HK-2 (cell line): Measurements from ENCODE around the gene CNPY2.
"Not testable (repeated sequence)": the region's sequence is repeated elsewhere in the genome, so short reads cannot be mapped to it uniquely, and the experiment has no call there.

Source experiments
- DNase-seq: peaks from one replicate; pipeline ENCODE4 v3.0.0-alpha.2; 2018; ENCODE audit not compliant: unreplicated experiment

Gene CNPY2

DNA sequence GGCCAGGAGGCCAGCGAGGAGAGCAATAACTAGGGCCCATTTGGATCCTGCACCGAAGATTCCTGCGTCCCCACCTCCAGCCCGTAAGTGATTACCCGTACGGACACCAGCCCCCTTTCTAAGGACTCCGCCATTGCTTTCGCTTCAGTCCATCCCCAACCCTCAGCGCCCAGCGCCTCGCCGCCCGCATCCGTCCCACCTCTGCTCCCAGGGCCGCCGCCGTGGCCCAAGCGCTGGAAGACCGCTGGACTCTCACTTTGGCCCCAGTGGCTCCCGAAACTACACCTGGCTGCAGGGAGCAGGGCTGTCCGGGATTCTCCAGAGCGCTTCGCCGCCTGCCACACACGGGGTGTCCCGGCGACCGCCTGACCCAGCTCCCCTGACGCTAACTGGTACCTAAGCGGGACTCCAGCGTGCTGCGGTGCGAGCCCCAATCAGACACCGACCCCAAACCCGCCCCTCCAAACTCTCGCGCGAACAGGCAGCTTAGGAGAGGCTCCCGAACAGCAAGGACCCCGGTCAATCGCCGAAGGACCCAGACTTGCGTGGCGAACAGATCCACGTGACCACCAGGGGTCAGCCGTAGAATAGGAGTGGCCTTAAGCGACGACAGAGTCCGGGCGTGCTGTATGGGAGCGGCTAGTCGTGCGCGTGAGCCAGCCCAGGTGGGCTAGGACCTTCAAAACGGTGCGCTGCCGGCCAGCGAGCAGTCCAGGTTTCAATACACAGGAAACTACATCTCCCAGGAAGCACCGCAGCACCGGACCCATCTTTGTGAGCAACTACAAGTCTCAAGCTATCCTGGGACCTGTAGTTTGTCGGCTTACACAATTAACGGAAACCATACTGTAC lies at the start of gene CNPY2:
Gene CNPY2, minus strand, starts transcription at position 367 of the 852 bp plus-strand sequence. CDS start 771 bp downstream, outside the sequence.
- DNase-seq, result peak; percentile 99

DNA sequence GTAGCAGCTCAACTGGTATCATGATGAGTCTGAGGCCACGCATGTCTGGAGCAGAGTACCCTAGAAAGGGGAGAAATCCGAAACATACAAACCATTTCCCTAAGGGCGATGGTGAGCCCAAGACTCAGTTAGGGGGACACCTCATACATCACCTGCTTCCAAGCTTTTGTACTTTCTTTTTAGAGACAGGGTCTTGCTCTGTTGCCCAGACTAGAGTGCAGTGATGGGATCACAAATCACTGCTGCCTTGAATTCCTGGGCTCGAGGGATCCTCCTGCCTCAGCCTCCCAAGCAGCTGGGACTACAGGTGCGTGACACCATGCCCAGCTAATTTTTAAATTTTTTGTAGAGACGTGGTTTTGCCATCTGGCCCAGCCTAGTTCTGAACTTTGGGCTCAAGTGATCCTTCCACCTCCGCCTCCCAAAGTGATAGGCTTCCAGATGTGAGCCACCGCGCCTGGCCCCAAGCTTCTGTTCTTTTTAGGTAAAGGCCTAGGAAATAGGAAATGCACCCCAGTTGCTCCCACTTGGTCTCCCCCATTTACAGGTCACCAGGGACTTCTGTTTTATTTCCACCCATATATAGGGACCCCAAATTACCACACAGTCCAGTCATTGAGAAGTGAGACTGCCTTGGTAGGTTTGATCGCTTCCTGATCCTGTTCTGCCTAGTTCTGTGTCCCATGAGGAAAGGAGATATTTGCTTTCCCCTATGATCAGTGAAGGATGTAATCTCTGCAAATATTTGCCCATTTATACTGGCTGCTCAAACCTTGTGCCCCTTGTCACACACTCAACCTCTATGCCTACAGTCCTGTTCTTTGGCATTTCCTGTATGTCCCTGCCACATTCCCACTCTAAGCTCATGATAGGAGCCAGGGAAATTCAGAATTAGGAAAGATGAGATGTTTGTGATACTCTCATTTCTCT lies 46.6 kb upstream of the CNPY2 start, which contains the start of gene APOF:
Gene APOF, minus strand, starts transcription at position 728 of the 930 bp plus-strand sequence. Its CDS starts 112 bp downstream, at position 616.
- DNase-seq, result no peak

DNA sequence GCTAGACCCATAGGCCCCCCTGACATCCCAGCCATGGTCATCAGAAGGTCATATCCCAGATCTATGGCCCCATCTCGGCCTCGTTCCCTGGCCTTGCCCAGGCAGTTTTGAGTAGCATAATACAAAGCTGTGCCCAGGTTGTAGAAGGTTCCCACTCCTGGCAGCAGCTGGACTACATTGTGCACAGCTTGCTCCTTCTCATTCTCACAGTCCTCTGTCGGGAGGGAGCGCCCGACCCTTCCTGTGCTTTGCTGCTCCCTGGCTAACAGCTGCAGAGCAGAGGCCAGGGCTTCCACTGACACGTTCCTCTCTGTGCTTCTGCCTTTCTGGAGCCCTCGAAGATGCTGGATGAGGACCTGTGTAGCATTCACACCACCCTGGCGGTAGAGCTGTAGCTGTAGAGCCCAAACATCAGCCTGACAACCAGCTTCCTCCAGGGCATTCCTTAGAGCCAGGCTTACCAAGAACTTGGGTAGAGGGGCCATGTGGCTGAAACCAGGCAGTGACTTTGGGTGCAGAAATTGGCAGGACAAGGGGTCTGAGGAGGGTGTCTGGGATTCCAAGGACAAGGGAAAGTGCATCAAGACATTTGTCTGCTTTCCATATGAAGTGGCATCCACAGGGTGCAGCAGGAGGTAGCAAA lies 45.8 kb upstream of the CNPY2 start:
- DNase-seq, result no peak

DNA sequence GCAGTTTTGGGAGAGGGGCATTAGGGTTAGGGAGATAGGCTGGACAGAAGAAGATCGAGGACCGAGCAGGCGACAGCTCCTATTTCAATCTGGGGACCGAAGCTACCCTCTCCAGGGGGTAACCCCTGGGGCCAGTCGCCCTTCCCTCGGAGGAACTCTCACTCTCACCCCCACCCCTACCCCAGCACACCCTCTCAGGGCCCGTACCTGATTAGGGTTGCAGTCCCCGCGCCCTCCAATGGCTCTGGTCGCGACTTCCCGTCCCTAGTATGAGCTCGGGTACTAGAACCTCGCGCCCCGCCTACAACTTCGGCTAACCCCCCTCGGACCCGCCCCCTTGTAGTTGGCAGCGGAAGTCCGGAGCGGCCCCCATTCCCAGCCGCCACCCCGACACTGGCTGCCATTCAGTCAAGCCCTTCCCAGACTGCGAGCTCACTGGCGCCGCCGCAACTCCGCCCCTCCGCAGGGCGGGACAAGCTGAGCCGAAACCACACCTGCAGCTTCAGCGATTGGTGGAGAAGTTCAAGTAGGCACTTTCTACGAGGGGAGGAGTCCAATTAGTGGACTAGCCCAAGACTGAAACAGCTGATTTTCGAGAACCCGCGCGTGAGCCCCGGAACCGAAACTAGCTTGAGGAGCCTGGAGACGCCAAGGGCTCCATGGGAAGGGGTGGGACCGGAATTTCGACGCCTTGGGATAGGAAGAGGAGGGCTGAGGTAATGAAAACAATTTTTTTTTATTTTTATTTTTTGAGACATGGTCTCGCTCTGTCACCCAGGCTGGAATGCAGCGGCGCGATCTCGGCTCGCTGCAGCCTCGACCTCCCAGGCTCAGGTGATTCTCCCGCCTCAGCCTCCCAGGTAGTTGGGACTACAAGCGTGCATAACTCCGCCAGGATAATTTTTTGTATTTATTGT lies 44.3 kb upstream of the CNPY2 start, which contains the start of gene STAT2:
Gene STAT2, minus strand, starts transcription at position 257 of the 917 bp plus-strand sequence. CDS start 3,536 bp downstream, outside the sequence.
- DNase-seq, result peak; percentile 99

DNA sequence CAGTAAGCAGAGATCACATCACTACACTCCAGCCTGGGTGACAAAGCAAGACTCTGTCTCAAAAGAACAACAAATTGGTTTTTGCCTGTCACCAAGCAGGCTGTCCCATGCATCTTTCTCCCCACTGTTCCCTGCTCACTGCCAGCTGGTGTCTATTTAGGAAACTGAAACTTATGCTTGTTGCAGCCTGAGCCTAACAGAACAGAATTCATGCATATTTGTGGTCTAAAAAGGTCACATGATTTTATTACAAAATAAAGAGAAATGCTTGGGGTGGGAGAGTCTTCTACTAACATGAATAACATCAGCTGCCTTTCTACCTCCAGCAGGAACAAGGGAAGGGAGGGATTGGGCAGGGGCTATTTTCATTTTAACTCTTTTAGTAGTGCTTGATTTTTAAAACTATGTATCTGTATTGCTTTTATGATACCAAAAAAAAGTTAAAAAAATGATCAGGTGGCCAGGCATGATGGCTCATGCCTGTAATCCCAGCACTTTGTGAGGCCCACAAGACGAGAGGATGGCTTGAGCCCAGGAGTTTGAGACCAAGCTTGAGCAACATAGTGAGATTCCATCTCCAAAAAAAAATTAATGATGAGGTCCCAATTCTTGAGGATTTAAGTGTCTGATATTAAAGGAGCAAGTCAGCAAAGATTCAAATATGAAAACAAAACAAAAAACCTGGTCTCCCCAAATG lies 43.2 kb upstream of the CNPY2 start:
- DNase-seq, result no peak

DNA sequence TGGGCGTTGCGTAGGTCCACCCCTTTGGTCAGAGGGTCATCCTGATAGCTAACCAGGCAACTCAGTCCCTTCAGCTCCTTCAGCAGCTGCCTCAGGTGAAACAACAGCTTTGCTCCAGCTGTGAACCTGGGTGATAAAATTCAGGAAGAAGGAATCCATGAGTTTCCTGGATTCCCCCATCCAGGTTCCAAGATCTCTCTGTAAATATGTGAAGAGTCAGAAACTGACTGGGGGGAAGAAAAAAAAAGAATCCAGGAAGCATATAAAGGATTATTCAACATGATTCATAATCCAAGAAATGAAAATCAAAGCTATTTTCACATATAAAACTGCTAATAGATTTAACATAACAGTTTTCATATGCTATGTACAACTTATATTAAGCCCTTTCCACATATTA lies 35.5 kb upstream of the CNPY2 start:
- DNase-seq, result no peak

DNA sequence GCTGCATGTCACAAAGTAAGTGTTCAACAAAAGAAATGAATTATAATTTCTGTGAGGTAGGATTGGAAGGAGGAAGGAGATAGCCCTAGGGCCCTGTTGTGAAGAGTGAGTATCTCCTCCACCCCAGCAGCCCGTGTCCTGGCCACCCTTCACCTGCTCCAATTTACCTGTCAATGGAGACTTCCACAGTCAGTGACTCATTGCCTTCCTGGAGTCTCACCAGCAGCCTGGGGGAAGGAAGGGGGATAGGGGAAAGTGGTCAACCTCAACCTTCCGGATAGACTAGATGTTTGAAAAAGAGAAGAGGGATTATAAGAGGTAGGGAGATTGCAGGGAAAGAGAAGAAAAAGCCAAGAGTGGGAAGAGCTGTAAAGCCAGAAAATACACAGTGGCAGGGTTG lies 34.9 kb upstream of the CNPY2 start:
- DNase-seq, result no peak

DNA sequence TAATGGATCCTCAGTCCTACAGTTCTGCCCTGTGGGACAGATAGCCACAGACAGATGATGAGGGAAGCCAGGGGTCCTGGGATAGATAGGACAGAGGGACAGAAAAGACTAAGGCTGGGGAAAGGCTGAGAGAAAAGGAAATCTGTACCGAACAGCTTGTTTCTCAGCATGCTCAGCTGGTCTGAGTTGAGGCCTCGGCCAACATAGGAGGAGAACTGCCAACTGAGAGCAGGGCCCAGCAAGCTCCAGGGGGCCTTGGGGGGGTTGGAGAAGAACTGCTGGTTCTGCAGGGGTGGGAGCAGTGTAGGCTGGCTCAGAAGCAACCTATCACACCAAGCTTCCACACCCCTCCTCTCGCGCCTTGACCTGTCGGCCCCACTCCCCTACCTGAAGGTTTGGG lies 33.0 kb upstream of the CNPY2 start:
- no peak for DNase-seq

DNA sequence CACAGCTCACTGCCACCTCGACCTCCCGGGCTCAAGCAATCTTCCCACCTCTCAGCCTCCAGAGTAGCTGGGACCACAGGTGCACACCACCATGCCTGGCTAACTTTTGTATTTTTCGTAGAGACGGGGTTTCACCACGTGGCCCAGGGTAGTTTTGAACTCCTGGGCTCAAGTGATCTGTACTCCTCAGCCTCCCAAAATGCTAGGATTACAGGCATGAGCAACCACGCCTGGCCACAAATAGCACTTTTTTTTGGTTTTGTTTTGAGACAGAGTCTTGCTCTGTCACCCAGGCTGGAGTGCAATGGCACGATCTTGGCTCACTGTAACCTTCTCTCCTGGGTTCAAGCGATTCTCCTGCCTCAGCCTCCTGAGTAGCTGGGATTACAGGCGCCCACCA lies 31.5 kb upstream of the CNPY2 start:
- DNase-seq, result not testable (repeated sequence)

DNA sequence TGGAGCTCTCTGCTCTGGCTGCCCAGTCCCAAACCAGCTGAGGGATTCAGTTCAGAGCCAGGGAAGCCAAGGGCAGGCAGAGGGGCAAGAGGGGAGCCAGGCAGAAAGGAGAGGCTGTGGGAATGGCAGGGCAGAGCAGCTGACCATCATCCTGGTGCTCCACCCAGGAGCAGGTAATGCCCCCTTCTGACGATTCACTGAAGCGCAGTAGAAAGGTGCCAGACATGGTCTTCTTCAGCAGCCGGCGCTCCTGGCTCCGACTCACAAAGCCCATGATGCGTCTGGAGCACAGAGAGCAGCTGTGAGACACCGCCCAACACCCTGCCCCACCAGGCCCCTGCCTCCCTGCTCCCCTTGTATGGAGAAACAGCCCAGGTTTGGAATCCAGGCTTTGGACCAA lies 30.9 kb upstream of the CNPY2 start:
- peak; percentile 24 for DNase-seq

DNA sequence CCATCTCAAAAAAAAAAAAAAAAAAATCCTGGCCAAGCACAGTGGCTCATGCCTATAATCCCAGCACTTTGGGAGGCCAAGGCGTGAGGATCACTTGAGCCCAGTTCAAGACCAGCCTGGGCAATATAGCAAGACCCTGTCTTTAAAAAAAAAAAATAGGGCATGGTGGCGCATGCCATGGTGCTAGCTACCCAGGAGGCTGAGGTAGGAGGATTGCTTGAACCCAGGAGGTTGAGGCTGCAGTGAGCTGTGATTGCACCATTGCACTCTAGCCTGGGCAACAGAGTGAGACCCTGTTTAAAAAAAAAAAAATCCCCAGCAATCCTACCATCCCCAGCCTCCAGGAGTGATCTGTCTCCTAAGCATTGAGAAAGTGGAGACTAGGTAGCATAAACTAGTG lies 26.5 kb upstream of the CNPY2 start:
- not testable (repeated sequence) for DNase-seq

DNA sequence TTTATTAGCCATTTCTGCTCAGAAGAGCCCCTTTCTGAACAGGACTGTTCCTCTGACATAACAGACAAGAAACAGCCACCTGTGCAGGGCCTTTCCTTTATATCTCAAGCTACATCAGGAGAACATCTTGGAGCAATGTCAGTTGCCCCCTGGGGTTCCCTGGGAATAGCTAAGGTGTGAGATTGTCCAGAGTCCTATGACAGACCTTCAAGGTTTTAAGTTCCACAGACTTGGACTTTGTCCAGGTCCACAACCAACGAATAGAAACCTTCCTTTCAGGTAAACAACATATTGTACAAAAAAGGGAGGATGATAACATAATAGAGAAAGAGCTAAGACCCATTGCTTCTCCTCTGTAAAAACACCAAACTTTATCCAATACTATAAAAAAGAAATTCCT lies 25.8 kb upstream of the CNPY2 start:
- DNase-seq, result no peak

DNA sequence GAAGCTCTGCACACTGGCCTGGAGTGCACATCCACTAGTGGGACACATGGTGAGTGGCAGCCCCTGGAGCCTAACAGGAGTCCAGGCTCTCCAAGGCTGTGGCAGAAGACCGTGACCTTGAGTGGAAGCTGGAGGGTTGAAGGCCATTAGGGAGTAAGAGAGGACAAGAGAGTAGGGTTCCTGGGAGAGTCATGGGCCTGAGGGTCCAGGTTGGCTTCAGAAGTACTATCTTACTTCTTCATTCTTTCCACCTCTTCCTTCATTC lies 23.3 kb upstream of the CNPY2 start:
- DNase-seq, result no peak

DNA sequence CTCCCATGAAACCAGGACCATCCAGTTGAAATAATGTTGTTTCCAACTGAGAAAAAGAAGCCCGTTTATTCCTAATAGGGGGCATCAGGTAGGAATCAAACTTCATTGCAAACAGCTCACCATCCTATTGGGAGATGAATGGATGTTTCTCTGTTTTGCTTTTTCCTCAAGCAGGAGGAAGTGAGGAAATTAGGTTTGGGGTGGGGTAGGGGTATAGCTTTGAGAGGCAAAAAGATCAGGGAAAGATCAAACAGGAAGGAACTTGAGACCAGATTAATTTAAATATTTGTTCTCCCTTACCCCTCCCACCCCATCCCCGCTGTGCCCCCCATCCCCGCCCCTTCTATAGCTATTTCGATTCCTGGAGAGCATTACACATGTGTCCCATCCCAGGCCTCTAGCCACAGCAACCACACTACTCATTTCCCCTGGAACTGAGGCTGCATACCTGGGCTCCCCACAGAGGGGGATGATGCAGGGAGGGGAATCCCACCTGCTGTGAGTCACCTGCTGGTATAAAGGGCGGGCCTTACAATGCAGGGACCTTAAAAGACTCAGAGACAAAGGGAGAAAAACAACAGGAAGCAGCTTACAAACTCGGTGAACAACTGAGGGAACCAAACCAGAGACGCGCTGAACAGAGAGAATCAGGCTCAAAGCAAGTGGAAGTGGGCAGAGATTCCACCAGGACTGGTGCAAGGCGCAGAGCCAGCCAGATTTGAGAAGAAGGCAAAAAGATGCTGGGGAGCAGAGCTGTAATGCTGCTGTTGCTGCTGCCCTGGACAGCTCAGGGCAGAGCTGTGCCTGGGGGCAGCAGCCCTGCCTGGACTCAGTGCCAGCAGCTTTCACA lies 22.7 kb upstream of the CNPY2 start, which contains the start of gene IL23A:
Gene IL23A, plus strand, starts transcription at position 577 of the 850 bp plus-strand sequence. Its CDS starts 161 bp downstream, at position 738.
- peak; percentile 80 for DNase-seq

DNA sequence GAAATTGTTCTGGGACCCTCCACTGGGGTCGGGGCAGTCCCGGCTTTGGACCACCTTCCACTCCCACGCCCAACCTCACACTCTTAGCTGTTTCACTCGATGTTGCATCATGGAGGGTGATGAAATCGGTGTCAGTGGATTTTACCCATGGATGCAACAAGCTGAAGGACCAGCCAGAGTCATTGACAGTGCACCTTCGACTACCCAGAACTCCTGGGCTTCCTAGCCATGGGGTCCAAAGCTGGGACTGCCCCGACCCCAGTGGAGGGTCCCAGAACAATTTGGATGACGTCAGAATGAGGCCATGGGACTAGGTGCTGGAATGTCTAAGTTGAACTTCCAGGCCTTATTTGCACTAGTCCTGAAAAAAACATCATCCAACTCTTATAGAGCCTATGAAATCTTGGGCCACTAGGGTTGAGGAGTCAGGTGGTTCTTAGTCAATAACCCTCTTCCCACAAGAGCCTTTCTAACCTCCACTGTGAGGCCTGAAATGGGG lies 22.0 kb upstream of the CNPY2 start:
- no peak for DNase-seq

DNA sequence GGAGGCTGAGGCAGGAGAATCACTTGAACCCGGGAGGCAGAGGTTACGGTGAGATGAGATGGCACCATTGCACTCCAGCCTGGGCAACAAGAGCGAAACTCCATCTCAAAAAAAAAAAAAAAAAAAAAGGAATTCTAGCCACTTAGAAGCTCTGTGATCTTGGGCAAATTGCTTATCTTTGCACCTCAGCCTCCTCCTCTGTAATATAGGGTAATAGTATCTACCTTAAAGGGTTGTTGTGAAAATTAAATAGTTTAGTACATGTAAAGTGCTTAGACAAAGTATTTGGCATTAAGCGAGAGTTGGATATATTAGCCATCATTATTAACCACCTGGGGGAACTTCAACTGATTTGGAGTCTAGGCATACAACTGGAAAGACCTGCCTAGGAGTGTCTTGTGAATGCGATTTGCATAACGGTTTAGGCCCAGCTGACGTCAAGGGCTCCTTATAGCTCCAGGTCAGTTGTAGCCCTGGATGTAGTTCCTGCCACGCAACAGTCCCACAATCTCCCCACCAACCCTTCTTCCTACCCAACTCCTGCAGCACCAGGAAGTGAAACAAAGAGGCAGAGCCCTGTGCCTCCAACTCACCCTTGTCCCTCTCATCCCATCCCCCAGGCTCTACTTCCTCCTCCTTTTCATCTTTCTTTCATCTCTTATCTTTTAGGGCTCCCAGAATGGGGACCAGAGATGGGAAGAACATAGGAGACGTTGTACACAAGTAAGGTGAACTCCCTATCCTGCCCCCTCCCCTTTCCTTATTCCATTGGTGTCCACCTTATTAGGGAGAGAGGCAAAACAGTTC lies 20.8 kb upstream of the CNPY2 start:
- DNase-seq, result no peak

DNA sequence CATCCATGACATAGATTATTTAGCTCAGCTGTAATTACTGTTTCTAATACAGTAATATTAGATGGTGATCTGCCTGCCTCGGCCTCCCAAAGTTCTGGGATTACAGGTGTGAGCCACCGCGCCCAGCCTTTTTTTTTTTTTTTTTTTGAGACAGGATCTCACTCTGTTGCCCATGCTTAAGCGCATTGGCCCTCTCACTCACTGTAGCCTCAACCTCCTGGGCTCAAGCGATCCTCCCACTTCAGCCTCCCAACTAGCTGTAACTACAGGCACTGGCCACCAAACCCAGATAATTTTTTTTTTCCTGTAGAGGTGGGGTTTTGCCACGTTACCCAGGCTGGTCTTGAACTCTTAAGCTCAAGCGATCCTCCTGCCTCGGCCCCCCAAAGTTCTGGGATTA lies 19.7 kb upstream of the CNPY2 start:
- not testable (repeated sequence) for DNase-seq

DNA sequence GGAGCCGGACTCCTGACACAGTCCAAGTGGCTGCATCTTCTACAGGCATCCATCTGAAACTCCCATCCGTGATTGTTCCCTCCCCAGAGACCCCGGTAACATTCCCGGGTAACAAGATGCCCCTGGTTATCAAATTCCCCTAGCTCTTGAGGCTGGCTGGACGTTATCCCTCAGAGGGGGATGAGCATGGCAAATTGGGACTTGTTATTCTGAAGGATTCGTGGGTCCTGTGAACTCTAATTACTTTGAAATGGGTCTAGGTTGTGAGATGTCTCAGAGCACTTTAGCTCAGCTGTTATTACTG lies 18.7 kb upstream of the CNPY2 start:
- DNase-seq, result no peak
